GM21447 (cell line): ENCODE data around the gene PSMD12.
"Not testable (repeated sequence)": the region's sequence is repeated elsewhere in the genome, so short reads cannot be mapped to it uniquely, and the experiment has no call there.

ENCODE experiments used
- ATAC-seq: cut with Tn5 transposase; IDR thresholded peaks from one replicate; pipeline ENCODE4 v1.9.1; 2021; ENCODE audit not compliant: unreplicated experiment

PSMD12 gene

GRCh38 chr17:67315865-67316264 lies 50.5 kb downstream of the PSMD12 start:
- ATAC-seq, result no peak

- ATAC-seq, result no peak
Measured at GRCh38 chr17:67312265-67312664, 54.1 kb downstream of the PSMD12 start.

DNA sequence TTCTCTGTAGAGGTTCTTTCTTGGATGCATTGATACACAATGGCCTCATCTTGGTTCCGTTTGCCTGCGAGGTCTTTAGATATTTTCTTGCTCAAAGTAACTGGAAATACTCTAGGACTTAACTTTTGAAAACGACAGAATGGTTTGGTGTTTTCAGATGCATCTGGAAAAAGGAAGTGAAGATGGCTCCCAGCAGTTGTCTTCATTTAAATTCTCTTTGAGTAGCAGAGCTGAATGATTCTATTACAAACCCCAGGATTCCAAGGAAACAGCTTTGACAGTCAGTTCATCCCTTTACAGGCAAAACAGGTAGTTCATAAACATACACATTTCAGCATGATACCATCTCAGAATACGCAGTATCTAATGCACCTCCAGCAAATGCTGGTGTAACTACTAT lies 54.8 kb downstream of the PSMD12 start:
- ATAC-seq, result no peak

DNA sequence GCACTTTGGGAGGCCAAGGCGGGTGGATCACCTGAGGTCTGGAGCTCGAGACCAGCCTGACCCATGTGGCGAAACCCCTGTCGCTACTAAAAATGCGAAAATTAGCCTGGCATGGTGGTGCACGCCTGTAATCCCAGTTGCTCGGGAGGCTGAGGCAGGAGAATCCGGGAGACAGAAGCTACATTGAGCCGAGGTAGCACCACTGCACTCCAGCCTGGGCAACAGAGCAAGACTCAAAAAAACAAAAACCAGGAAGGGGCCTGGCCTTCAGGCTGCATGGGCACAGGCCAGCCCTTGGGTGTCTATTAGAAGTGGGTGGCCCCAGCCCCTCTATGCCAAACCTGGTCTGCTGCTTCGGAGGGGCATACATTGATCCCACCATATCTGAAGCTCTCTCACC lies 56.0 kb downstream of the PSMD12 start:
- ATAC-seq, result no peak

DNA sequence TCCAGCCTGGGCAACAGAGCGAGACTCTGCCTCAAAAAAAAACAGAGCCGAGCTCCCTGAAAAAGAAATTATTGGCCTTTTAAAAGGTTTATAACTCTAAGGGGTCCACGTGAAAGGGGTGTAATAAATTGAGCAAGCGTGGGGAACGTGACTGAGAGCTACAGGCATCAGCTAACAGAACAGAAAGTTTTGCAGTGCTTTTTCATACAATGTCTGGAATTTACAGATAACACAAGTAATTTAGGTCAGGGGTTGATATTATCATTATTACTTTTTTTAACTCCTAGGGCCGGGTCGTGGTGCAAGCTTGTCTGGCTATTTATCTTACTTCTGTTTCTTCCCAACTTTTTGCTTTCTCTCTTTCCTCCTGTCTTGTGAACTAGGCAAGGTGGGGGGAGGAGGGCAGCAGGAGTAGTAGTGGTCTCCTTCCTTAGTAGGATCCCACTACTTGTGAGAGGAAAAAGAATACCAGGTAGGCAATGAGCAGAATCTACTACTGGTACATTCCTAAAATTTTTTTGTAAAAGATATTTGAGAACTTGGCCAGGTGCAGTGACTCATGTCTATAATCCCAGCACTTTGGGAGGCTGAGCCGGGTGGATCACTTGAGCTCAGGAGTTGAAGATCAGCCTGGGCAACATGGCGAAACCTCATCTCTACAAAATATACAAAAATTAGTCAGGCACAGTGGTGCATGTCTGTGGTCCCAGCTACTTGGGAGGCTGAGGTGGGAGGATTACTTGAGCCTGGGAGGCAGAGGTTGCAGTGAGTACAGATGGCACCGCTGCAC lies 60.7 kb downstream of the PSMD12 start:
- not testable (repeated sequence) for ATAC-seq

DNA sequence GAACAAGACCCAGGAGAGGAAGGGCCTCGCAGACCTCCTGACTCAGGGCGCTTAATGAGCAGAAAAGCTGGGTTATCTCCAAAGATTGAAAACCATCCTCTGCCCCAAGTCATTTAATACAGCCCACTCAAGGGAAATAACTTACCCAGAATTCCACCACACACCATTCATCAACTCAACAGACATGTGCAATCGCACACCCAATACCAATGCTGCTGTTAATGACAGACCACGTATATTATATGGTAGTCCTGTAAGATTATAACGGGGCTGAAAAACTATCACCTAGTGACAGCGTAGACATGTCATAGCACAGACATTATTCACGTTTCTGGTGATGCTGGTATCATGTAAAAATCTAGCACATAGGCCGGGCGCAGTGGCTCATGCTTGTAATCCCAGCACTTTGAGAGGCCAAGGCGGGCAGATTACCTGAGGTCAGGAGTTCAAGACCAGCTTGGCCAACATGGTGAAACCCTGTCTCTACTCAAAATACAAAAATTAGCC lies 68.9 kb downstream of the PSMD12 start:
- ATAC-seq, result no peak

DNA sequence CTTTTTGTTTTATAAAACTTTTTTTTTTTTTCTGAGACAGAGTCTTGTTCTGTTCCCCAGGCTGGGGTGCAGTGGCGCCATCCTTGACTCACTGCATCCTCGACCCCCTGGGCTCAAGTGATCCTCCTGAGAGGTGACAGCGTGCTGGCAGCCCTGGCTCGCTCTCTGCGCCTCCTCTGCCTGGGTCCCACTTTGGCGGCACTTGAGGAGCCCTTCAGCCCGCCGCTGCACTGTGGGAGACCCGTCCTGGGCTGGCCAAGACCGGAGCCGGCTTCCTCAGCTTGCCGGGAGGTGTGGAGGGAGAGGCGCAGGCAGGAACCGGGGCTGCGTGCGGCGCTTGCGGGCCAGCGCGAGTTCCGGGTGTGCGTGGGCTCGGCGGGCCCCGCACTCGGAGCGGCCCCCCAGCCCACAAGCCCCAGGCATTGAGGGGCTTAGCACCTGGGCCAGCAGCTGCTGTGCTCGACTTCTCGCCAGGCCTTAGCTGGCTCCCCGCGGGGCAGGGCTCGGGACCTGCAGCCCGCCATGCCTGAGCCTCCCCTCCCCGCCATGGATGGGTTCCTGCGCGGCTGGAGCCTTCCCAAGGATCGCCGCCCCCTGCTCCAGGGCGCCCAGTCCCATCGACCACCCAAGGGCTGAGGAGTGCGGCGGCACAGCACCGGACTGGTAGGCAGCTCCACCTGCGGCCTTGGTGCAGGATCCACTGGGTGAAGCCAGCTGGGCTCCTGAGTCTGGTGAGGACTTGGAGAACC lies 71.8 kb downstream of the PSMD12 start:
- ATAC-seq, result no peak

DNA sequence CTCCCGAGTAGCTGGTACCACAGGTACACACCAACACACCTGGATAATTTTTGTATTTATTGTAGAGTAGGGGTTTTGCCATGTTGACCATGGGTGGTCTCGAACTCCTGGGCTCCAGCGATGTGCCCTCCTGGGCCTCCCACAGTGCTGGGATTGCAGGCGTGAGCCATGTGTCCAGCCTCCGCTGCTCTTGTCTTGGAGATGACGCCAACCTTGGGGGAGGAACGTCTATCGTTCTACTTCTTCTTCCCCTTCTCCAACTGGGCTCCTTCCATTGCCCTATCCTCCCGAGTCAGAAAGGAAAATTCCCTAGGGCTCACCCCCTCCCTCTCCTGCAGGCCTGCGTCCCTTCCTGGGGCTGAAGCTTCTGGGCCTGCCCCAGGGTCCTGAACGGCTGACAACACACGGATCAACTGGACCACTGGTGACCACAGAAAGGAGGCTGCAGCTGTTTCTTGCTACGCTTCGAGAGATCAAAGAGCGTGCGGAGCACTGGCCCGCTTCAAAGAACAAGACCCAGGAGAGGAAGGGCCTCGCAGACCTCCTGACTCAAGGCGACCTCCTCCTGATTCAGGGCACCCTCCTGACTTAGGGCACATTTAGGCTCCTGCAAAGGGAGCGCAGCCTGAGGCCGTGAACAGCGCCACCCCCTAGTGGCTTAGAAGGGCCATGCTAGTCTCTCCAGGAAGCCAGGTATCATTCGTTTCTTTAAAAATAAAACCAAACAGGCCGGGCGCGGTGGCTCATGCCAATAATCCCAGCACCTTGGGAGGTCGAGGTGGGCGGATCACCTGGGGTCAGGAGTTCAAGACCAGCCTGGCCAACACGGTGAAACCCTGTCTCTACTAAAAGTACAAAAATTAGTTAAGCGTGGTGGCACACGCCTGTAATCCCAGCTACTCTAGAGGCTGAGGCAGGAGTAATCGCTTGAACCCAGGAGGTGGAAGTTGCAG lies 72.8 kb downstream of the PSMD12 start:
- ATAC-seq, result peak; percentile 83

DNA sequence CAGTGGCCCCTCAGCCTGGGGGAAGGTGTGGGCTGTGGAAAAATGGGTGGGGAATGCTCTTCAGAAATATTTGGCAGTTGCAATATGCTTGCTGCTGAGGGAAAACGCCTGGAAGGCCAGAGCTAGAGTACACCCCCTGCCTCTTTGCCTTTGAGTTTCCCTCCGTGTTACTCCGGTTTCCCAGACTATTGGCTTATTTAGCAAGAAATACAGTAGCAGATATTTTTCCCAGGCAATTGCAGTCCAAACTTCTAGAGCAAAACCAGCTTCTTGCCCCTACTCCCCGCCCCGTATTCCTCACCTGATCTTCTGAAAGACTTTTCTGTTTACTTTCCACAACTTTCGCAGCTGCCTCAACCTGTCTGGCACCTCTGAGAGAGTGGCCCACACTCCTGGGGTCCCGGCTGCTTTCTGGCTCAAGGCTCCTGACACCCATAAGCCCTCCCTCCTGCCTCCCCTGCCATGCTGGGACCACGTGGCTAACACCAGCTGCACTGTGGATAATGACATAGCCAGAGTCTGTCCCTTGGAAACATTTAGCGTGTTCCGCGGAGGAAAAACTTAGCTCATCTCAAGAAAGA lies 75.6 kb downstream of the PSMD12 start:
- ATAC-seq, result no peak

DNA sequence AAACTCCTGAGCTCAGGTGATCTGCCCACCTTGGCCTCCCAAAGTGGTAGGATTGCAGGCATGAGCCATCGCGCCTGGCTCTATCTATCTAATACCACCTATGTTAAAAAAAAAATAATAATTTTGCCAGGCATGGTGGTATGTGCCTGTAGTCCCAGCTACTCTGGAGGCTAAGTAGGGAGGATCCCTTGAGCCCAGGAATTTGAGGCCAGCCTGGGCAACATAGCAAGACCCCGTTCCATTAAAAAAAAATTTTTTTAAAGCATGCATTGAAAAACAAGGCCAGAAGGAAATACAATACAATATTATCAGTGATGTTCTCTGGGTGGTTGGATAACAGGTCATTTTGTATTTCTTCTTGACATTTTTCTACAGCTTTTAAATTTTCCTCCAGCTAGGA lies 76.1 kb downstream of the PSMD12 start:
- no peak for ATAC-seq

DNA sequence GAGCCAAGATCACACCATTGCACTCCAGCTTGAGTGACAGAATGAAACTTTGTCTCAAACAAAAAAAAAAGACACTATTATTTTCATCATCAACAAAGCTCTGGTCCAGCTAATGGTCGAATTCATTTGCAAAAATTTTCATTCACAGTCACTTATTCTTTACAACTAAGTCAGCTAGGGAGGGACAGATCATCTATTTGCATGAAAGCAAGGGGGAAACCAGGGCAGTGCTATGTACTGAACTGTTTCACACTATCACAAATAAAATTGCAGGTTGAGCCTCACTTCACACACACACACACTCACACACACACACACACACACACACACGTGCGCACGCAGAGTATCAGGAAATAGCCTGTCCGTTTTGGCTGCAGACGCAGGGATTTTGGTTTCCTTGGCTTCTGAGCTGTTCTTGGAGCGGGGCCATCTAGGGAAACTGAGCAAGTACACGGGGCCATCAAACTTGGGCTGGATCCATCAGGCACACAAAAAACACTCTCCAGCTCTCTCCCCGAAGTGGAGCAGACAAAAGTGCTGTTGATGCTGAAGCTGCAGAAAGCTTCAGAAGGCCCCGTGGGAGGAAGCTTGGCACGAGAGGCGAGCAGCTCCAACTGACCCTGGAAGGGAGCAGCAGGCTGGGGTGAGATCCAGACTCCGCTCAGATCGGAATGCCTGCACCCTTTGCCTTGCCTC lies 77.0 kb downstream of the PSMD12 start:
- no peak for ATAC-seq
